ENCODE data around the gene SLC2A3.
"Not testable (repeated sequence)": the region's sequence is repeated elsewhere in the genome, so short reads cannot be mapped to it uniquely, and the experiment has no call there.

The SLC2A3 gene

GRCh38 chr12:7953912-7954311, 17.9 kb upstream of the SLC2A3 start:
- H3K9me3 ChIP-seq (ENCODE audit: insufficient read depth, low read length, severe bottlenecking); H3K79me2 ChIP-seq (ENCODE audit: insufficient read depth, low read length); ATAC-seq (ENCODE audit: insufficient read depth, low read depth); H3K4me1 ChIP-seq (ENCODE audit: insufficient read depth, low read length); DNase-seq; H3K4me2 ChIP-seq (ENCODE audit: insufficient read depth, low read length); H3K27ac ChIP-seq (ENCODE audit: low read length); H4K20me1 ChIP-seq (ENCODE audit: insufficient read depth, low read length); H3K9ac ChIP-seq (ENCODE audit: low read depth, low read length); H3K4me3 ChIP-seq (ENCODE audit: low read depth in 1 of 2, low read length in 2 of 2); H3K36me3 ChIP-seq (ENCODE audit: insufficient read depth, low read length); H2AFZ ChIP-seq (ENCODE audit: low read depth, low read length); H3K27me3 ChIP-seq (ENCODE audit: insufficient read depth, low read length, poor library complexity): not testable (repeated sequence)

- H3K4me3 ChIP-seq (ENCODE audit: low read depth in 1 of 2, low read length in 2 of 2): no peak overlapping the region
- DNase-seq (no peak), ATAC-seq (ENCODE audit: insufficient read depth, low read depth) (no peak)
- no peaks in the 10 kb centered on the region for H4K20me1 ChIP-seq (ENCODE audit: insufficient read depth, low read length)
- no peak overlapping the region for H2AFZ ChIP-seq (ENCODE audit: low read depth, low read length)
- no peak overlapping the region for H3K4me2 ChIP-seq (ENCODE audit: insufficient read depth, low read length)
- no peaks in the 10 kb centered on the region for H3K36me3 ChIP-seq (ENCODE audit: insufficient read depth, low read length)
- TF ChIP-seq EZH2 (IDR thresholded peaks at IDR 0.05; ENCODE audit: borderline replicate concordance, low read depth, low read length, severe bottlenecking): no peak
- TF ChIP-seq CTCF (IDR thresholded peaks at IDR 0.05; ENCODE audit: borderline replicate concordance, extremely low read depth, low read length, poor library complexity, severe bottlenecking): no peak
- H3K4me1 ChIP-seq (ENCODE audit: insufficient read depth, low read length): no peaks in the 10 kb centered on the region
- no peak overlapping the region for H3K9ac ChIP-seq (ENCODE audit: low read depth, low read length)
- no peaks in the 10 kb centered on the region for H3K27me3 ChIP-seq (ENCODE audit: insufficient read depth, low read length, poor library complexity)
- no peak overlapping the region for H3K27ac ChIP-seq (ENCODE audit: low read length)
- no peaks in the 10 kb centered on the region for H3K79me2 ChIP-seq (ENCODE audit: insufficient read depth, low read length)
- no peaks in the 10 kb centered on the region for H3K9me3 ChIP-seq (ENCODE audit: insufficient read depth, low read length, severe bottlenecking)
These were observed 15.7 kb upstream of the SLC2A3 start for GRCh38 chr12:7951671-7952070.

- not testable (repeated sequence) for H3K9me3 ChIP-seq (ENCODE audit: insufficient read depth, low read length, severe bottlenecking); H3K4me3 ChIP-seq (ENCODE audit: low read depth in 1 of 2, low read length in 2 of 2); H3K36me3 ChIP-seq (ENCODE audit: insufficient read depth, low read length); H3K4me1 ChIP-seq (ENCODE audit: insufficient read depth, low read length); H2AFZ ChIP-seq (ENCODE audit: low read depth, low read length); H3K9ac ChIP-seq (ENCODE audit: low read depth, low read length); H3K4me2 ChIP-seq (ENCODE audit: insufficient read depth, low read length); H3K79me2 ChIP-seq (ENCODE audit: insufficient read depth, low read length); H3K27me3 ChIP-seq (ENCODE audit: insufficient read depth, low read length, poor library complexity); DNase-seq; ATAC-seq (ENCODE audit: insufficient read depth, low read depth); H4K20me1 ChIP-seq (ENCODE audit: insufficient read depth, low read length); H3K27ac ChIP-seq (ENCODE audit: low read length)
These were observed 14.4 kb upstream of the SLC2A3 start for GRCh38 chr12:7950230-7950943.

GRCh38 chr12:7948589-7949260, 12.7 kb upstream of the SLC2A3 start:
- Histone ChIP-seq H3K36me3 (ENCODE audit: insufficient read depth, low read length) (no peaks in the 10 kb centered on the region), H4K20me1 (ENCODE audit: insufficient read depth, low read length) (no peaks in the 10 kb centered on the region), H3K4me3 (ENCODE audit: low read depth in 1 of 2, low read length in 2 of 2) (no peak overlapping the region), H3K9ac (ENCODE audit: low read depth, low read length) (no peak overlapping the region), H3K4me1 (ENCODE audit: insufficient read depth, low read length) (no peaks in the 10 kb centered on the region), H3K4me2 (ENCODE audit: insufficient read depth, low read length) (no peak overlapping the region), H3K27ac (ENCODE audit: low read length) (no peak overlapping the region), H3K27me3 (ENCODE audit: insufficient read depth, low read length, poor library complexity) (no peaks in the 10 kb centered on the region), H2AFZ (ENCODE audit: low read depth, low read length) (no peak overlapping the region), H3K9me3 (ENCODE audit: insufficient read depth, low read length, severe bottlenecking) (no peaks in the 10 kb centered on the region), H3K79me2 (ENCODE audit: insufficient read depth, low read length) (no peaks in the 10 kb centered on the region)
- ATAC-seq (ENCODE audit: insufficient read depth, low read depth) (no peak), DNase-seq (no peak)
- TF ChIP-seq CTCF (IDR thresholded peaks at IDR 0.05; ENCODE audit: borderline replicate concordance, extremely low read depth, low read length, poor library complexity, severe bottlenecking) (no peak), EZH2 (IDR thresholded peaks at IDR 0.05; ENCODE audit: borderline replicate concordance, low read depth, low read length, severe bottlenecking) (no peak)

Data from DND-41 (cell line).